ENCODE data around the gene TMEM151B. TPM values are rescaled to one million over a fixed set of nuclear protein-coding genes. Genes with fewer than 3 reads are reported as not detected.
"Not testable (repeated sequence)": the region's sequence is repeated elsewhere in the genome, so short reads cannot be mapped to it uniquely, and the experiment has no call there.

The TMEM151B gene
- total RNA-seq, 2 experiments from 2014 or later, result not detected

DNA sequence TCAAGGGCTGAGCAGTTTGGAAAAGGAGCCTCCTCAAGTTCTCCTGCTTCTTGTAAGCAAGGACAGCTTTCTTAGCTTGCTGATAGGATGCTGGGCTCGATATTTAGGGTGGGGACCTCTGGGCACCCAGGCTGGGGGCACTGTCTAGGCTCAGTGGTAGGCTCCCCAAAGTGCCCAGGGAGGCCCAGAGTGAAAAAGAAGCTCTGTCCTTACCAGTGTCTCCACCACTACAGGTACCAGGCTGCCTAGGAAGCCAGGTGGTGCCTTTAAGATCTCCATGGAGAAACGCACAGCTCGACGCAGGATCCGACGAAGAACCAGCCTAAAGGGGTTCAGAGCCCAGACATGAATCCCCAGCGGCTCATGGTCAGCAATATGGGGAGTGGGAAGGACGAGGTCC, 36.5 kb downstream of the TMEM151B start:
- ChIA-PET CTCF (interaction anchor here (4.1 kb wide), 1 partner anchor 39 kb away, joined by 36 read pairs; no protein-coding TSS in a partner anchor), POLR2A (no interaction called here)
- H3K4me1 Mint-ChIP-seq, result peaks cover 3% of the 10 kb centered on the region
- no peak for DNase-seq
- H3K36me3 Mint-ChIP-seq (ENCODE audit: low read depth), result peaks cover 33% of the 10 kb centered on the region
- no peaks in the 10 kb centered on the region for H3K27me3 Mint-ChIP-seq
- no peaks in the 10 kb centered on the region for H3K9me3 Mint-ChIP-seq
- no peak overlapping the region for H3K4me3 Mint-ChIP-seq
- H3K27ac Mint-ChIP-seq, result no peak overlapping the region

DNA sequence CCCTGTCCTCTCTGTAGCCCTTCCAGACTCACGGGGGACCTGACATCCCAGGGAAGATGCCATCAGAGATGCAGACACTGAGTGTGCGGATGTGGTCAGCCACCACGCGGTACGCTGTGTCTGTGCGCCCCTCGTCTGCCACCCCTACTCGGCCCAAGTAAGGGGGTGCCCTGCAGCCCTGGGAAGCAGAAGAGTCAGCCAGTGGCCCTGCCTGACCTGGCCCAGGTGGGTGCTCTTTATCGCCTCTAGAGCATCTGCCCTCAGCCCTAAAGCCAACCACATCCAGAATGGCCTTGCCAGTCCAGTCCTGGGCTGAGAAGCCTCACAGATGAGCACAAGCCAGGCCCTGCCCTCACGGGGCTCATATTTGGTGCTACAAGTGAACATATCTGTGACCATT, 37.0 kb downstream of the TMEM151B start:
- ChIA-PET POLR2A (interaction anchor here (0.6 kb wide), 1 partner anchor 10 kb away, joined by 4 read pairs; no protein-coding TSS in a partner anchor), CTCF (no interaction called here)
- peaks cover 8% of the 10 kb centered on the region for H3K4me1 Mint-ChIP-seq

DNA sequence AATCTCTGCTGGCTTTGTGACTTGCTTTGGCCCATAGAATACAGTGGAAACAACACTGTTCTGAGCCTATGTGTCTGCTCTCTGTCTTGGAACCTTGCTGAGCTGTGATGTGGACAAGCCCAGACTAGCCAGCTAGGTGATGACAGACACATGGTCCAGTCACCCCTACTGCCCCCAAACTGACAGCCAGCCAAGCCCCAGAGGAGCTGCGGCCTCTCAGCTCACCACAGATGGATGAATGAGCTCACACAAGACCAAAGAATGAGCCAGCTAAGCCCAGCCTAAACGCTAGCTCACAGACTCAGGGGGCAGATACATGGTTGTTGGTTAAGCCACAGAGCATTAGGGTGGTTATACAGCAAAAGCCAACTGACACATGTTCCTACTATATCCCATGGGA, 38.8 kb downstream of the TMEM151B start:
- POLR2A ChIA-PET, result interaction anchor here (0.9 kb wide), 1 partner anchor 41 kb away, joined by 3 read pairs; no protein-coding TSS in a partner anchor
- Mint-ChIP-seq H3K9me3 (no peaks in the 10 kb centered on the region), H3K4me3 (no peak overlapping the region), H3K27ac (no peak overlapping the region), H3K27me3 (no peaks in the 10 kb centered on the region), H3K4me1 (peaks cover 18% of the 10 kb centered on the region), H3K36me3 (ENCODE audit: low read depth) (peaks cover 22% of the 10 kb centered on the region)
- CTCF ChIA-PET, result interaction anchor here (0.6 to 1.5 kb wide), 3 partner anchors 11 to 38 kb away, joined by 3 to 4 read pairs (median 4); no protein-coding TSS in a partner anchor
- DNase-seq, result no peak

More for the DNA sequence above, 37.0 kb downstream of the TMEM151B start:
- no peak for DNase-seq
- Mint-ChIP-seq H3K9me3 (no peaks in the 10 kb centered on the region), H3K27me3 (no peaks in the 10 kb centered on the region), H3K36me3 (ENCODE audit: low read depth) (peaks cover 29% of the 10 kb centered on the region), H3K27ac (no peak overlapping the region), H3K4me3 (no peak overlapping the region)

DNA sequence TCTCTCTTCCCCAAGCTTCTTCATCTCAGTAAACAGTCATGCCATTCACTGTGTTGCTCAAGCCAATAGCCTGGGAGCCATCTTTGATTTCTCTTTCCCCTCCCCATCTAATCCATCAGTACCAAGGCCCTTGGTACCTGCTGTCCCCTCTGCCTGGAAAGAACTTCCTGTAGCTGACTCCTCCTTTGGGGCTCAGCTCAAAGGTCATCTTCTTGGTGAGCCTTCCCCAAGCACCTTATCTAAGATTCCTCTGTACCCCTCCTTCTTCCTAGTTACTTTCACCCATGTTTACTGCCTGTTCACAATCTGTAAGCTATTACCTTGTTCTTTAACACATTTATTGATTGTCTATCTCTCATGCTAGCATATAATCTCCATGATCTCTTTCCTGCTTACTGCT, 39.4 kb downstream of the TMEM151B start:
- Mint-ChIP-seq H3K27ac (no peak overlapping the region), H3K4me1 (peaks cover 18% of the 10 kb centered on the region), H3K9me3 (no peaks in the 10 kb centered on the region), H3K36me3 (ENCODE audit: low read depth) (peaks cover 22% of the 10 kb centered on the region), H3K4me3 (no peak overlapping the region), H3K27me3 (no peaks in the 10 kb centered on the region)
- ChIA-PET CTCF (interaction anchor here (0.6 to 1.5 kb wide), 3 partner anchors 11 to 38 kb away, joined by 3 to 4 read pairs (median 4); no protein-coding TSS in a partner anchor), POLR2A (interaction anchor here (0.9 kb wide), 1 partner anchor 41 kb away, joined by 3 read pairs; no protein-coding TSS in a partner anchor)
- DNase-seq, result no peak

DNA sequence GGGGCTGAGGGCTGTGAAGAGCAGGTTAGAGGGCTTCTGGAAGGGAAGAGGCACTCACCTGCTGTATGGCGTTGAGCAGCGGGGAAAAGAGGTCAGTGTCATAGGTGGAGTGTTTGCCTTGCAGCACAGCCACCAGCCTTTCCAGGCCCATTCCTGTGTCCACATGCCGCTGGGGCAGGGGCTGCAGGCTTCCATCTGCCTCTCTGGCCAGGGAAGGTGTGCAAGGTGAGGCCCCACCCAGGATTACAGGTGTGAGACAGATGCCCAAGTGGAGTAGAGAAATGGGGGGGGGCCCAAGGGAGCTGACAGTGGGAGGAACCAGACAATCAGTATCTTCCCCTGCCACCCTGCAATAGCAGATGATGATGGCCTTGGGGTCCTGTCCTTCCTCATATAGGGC, 40.0 kb downstream of the TMEM151B start:
- Mint-ChIP-seq H3K36me3 (ENCODE audit: low read depth) (peaks cover 22% of the 10 kb centered on the region), H3K9me3 (no peaks in the 10 kb centered on the region), H3K4me1 (peaks cover 18% of the 10 kb centered on the region), H3K4me3 (no peak overlapping the region), H3K27me3 (no peaks in the 10 kb centered on the region), H3K27ac (no peak overlapping the region)
- no peak for DNase-seq
- CTCF ChIA-PET, result interaction anchor here (0.9 kb wide), 1 partner anchor 43 kb away, joined by 3 read pairs; no protein-coding TSS in a partner anchor
- POLR2A ChIA-PET, result interaction anchor here (1.2 kb wide), 1 partner anchor 77 kb away, joined by 3 read pairs; the partner anchor contains the start of gene CDC5L

DNA sequence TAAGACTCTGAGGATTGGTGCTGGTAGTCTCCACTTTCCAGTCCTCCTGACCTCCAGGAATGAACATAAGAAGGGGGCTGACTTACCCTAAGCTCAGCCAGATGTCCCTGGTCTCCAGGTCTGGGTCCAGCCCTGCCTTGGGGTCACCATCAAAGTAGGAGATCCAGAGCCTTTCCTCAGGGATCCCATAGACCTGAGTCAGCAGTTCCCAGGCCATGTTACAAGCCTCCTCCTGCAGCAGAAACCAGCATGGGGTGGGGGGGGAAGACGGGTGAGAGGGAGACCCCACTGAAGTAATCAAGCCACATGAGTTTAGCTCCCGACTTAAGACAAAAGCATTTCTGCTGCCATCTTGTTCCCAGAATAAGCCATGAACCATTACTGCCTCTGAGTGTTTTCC, 41.1 kb downstream of the TMEM151B start:
- H3K4me1 Mint-ChIP-seq, result peaks cover 18% of the 10 kb centered on the region
- POLR2A ChIA-PET, result interaction anchor here (0.8 to 3.1 kb wide), 3 partner anchors 12 to 76 kb away, joined by 3 to 11 read pairs (median 3); partner anchors contain the start of gene CDC5L
- DNase-seq, result no peak
- H3K27me3 Mint-ChIP-seq, result peaks cover 2% of the 10 kb centered on the region
- peaks cover 16% of the 10 kb centered on the region for H3K36me3 Mint-ChIP-seq (ENCODE audit: low read depth)
- CTCF ChIA-PET, result interaction anchor here (0.7 to 2.9 kb wide), 3 partner anchors 7 to 47 kb away, joined by 3 to 14 read pairs (median 7); no protein-coding TSS in a partner anchor
- H3K4me3 Mint-ChIP-seq, result peak overlapping the region; percentile 96
- no peak overlapping the region for H3K27ac Mint-ChIP-seq
- no peaks in the 10 kb centered on the region for H3K9me3 Mint-ChIP-seq

DNA sequence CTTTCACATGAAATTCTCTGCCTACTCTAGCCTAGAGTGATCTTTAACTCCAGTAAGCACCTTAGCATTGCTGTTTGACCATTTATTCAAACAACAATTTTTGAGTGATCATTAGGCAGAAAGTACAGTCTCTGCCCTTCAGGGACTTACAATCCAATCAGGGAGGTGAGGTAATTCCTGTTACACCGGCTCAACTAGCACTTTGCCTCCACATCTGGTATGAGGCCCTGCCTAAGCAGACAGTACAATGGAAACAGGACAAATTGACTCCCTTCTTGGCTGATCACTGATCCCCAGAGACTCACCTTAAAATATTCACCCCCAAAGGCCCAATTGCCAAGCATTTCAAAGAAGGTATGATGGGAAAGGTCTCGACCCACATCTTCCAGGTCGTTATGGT, 41.5 kb downstream of the TMEM151B start:
- no peak for DNase-seq
- Mint-ChIP-seq H3K27me3 (peaks cover 2% of the 10 kb centered on the region), H3K4me3 (peak overlapping the region; percentile 96), H3K4me1 (peaks cover 18% of the 10 kb centered on the region), H3K9me3 (no peaks in the 10 kb centered on the region), H3K36me3 (ENCODE audit: low read depth) (peaks cover 16% of the 10 kb centered on the region), H3K27ac (peak overlapping the region; percentile 28)
- POLR2A ChIA-PET, result interaction anchor here (0.8 to 3.1 kb wide), 6 partner anchors 10 to 65 kb away, joined by 3 to 13 read pairs (median 7); partner anchors contain the start of gene HSP90AB1
- CTCF ChIA-PET, result interaction anchor here (1.3 to 2.9 kb wide), 6 partner anchors 8 to 47 kb away, joined by 4 to 14 read pairs (median 6); no protein-coding TSS in a partner anchor

DNA sequence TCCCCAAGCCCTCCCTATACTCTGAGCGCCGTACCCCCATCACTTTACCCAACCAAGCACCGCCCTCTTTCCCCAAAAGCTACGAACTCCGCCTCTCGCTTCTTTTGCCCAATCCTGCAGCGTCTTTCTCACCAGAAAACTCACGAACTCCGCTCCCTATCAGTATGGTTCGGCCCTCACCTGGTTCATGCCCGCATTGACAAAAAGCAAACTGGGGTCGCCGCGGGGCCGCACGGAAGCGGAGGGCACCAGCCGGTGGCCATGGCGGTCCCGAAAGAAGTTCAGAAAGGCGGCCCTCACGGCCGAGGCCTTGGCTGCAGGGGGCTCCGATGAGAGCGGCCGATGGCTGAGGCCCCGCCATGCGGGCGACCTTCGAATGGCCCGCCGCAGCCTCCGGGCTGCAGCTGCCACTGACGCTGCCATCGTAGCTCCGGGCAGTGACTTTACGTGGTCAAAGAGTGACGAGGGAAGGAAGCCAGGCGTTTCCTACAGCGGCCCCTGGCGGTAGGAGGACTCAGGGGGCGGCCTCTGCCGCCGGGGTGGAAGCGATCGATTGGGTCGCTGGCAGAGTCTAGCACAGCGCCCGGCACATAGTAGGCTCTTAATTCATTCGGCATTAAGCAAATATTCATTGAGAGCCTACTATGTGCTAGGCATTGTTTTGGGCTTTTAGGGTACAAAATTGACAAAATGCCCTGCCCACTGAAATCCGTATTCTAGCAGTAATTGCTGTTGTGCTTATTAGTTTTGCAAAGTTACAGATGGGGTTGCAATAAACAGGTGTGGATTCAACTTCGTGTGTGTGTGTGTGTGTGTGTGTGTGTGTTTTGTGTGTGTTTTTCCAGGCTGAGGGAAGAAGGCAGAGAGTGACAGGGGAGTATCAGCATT, 42.9 kb downstream of the TMEM151B start, which contains the start of gene AARS2:
TSS of gene AARS2 (minus strand) at position 447 of the 888 bp plus-strand sequence. CDS start at position 423, 24 bp downstream.
- Mint-ChIP-seq H3K36me3 (ENCODE audit: low read depth) (peaks cover 16% of the 10 kb centered on the region), H3K9me3 (no peaks in the 10 kb centered on the region), H3K4me3 (peak within 1 kb of the TSS; percentile 96), H3K4me1 (peaks cover 18% of the 10 kb centered on the region), H3K27ac (peak within 1 kb of the TSS; percentile 84), H3K27me3 (peaks cover 13% of the 10 kb centered on the region)
- ChIA-PET CTCF (interaction anchor here (0.7 to 3.4 kb wide), 24 partner anchors 9 to 140 kb away, joined by 3 to 24 read pairs (median 4); partner anchors contain the start of genes SLC35B2 and SPATS1), POLR2A (interaction anchor here (0.9 to 3.1 kb wide), 12 partner anchors 9 to 181 kb away, joined by 3 to 13 read pairs (median 4); partner anchors contain the start of genes CDC5L and HSP90AB1)
- peak; percentile 92 for DNase-seq

DNA sequence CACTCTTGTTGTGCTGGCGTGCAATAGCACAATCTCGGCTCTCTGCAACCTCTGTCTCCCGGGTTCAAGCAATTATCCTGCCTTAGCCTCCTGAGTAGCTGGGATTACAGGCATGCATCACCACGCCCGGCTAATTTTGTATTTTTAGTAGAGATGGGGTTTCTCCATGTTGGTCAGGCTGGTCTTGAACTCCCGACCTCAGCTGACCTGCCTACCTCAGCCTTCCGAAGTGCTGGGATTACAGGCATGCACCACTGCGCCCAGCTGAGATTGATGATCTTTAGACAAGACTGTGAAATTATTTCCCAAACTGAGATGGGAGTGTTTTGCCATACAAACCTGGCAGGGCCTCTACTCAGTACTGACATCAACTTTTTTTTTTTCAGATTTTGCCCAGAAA, 44.4 kb downstream of the TMEM151B start:
- Mint-ChIP-seq H3K4me1 (peaks cover 18% of the 10 kb centered on the region), H3K27me3 (peaks cover 27% of the 10 kb centered on the region), H3K36me3 (ENCODE audit: low read depth) (peaks cover 14% of the 10 kb centered on the region)
- not testable (repeated sequence) for H3K4me3 Mint-ChIP-seq, H3K27ac Mint-ChIP-seq, H3K9me3 Mint-ChIP-seq, DNase-seq
- CTCF ChIA-PET, result interaction anchor here (1.2 to 3.4 kb wide), 3 partner anchors 10 to 47 kb away, joined by 3 to 24 read pairs (median 4); no protein-coding TSS in a partner anchor
- POLR2A ChIA-PET, result interaction anchor here (1.2 kb wide), 1 partner anchor 19 kb away, joined by 4 read pairs; no protein-coding TSS in a partner anchor

DNA sequence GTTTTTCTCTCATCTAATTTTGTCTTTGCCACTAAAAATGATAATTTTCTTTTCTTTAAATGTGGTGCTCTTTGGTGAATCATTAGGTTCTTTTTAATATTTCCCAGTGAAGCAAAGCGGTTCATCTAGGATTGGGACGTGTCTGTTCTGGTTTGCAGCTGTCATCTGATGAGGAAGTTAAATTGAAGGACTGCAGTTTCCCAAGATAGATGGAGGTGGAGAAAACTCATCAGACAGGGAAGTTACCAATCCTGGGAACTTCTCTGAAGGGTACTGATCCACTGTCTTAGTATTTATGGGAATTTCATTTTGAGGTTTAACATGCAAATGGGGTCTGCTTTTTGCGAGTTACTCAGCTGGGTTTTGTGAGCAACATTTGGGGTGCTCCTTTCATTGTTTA, 45.3 kb downstream of the TMEM151B start:
- Mint-ChIP-seq H3K36me3 (ENCODE audit: low read depth) (peaks cover 6% of the 10 kb centered on the region), H3K27ac (no peak overlapping the region), H3K4me3 (no peak overlapping the region), H3K27me3 (peaks cover 34% of the 10 kb centered on the region), H3K9me3 (no peaks in the 10 kb centered on the region), H3K4me1 (peaks cover 18% of the 10 kb centered on the region)
- ChIA-PET CTCF (interaction anchor here (3.4 kb wide), 1 partner anchor 48 kb away, joined by 24 read pairs; no protein-coding TSS in a partner anchor), POLR2A (no interaction called here)
- DNase-seq, result no peak

DNA sequence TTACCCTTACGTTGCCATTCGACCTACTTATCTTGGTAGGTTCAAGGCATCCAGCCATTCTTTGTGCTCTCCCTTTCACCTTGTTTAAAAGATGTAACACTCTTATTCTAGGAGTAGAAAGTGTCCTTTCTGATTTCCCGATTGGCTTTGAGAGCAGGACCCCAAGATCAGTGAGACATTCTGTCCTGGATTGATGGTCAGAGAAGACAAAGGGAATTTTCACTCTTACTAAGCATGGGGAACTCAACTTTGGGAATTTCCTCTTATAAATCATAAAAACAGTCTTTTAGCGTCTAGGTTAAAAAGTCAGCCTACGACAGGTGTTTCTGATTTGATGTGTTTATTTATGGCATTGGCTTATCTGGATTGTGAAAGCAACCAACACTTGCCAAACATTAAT, 45.7 kb downstream of the TMEM151B start:
- peaks cover 4% of the 10 kb centered on the region for H3K36me3 Mint-ChIP-seq (ENCODE audit: low read depth)
- H3K27me3 Mint-ChIP-seq, result peaks cover 36% of the 10 kb centered on the region
- DNase-seq, result no peak
- H3K4me1 Mint-ChIP-seq, result peaks cover 18% of the 10 kb centered on the region
- no peak overlapping the region for H3K27ac Mint-ChIP-seq
- no peak overlapping the region for H3K4me3 Mint-ChIP-seq
- ChIA-PET CTCF (no interaction called here), POLR2A (no interaction called here)
- no peaks in the 10 kb centered on the region for H3K9me3 Mint-ChIP-seq

DNA sequence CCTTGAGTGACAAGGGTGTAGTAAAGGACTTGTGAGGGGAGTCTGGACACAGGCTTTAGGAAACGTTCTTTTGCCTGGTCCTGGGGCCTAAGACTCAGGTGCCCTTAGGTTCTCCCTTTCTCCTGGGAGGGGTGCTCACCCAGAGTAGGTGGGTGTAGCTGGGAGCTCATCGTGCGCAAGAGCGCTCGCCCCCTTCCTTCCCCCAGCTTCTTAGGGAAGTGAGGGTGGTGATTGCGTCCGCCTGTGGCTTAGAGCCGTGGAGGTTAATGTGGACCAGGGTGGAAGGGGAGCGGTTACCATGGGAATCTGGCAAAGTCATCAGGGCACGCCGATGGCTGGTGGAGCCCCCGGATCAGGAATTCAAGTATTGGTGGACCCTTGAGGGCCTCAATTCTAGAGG, 46.2 kb downstream of the TMEM151B start:
- CTCF ChIA-PET, result no interaction called here
- Mint-ChIP-seq H3K27ac (no peak overlapping the region), H3K9me3 (no peaks in the 10 kb centered on the region), H3K4me1 (peaks cover 18% of the 10 kb centered on the region), H3K27me3 (peaks cover 36% of the 10 kb centered on the region), H3K36me3 (ENCODE audit: low read depth) (peaks cover 4% of the 10 kb centered on the region), H3K4me3 (no peak overlapping the region)
- POLR2A ChIA-PET, result no interaction called here
- no peak for DNase-seq

All from activated CD4-positive, alpha-beta memory T cell treated with anti-CD3 and anti-CD28 coated beads, Interleukin-2, amount 10 ng/mL, durations not matched to agents 7 days and 5 days (primary cell).